SU-DHL-6 (cell line): ENCODE results near the gene GPRC5A.

Source experiments
- CTCF ChIP-seq: fragments of 200-600 bp; sonication (generic); IDR thresholded peaks from one replicate; pipeline ENCODE4 v1.5.1; 2017; ENCODE audit warnings: antibody characterized with exemption, mild to moderate bottlenecking, low read length, moderate library complexity; ENCODE audit not compliant: insufficient read depth, poor library complexity, severe bottlenecking
- EZH2phosphoT487 ChIP-seq: fragments of 200-600 bp; sonication (generic), shearing (Covaris generic); conservative IDR thresholded peaks from 2 replicates; pipeline ENCODE4 v1.6.1; 2018; ENCODE audit warnings: mild to moderate bottlenecking, antibody characterized with exemption, low read length, moderate library complexity, mixed read lengths

GRCh38 chr12:12901158-12901791 lies 9.9 kb downstream of the GPRC5A start:
- no peak for TF ChIP-seq CTCF
- no peak for TF ChIP-seq EZH2phosphoT487
